HG03354 (cell line): ENCODE data around the gene MTHFSD.
"Not testable (repeated sequence)": the region's sequence is repeated elsewhere in the genome, so short reads cannot be mapped to it uniquely, and the experiment has no call there.

Source experiments
- ATAC-seq: cut with Tn5 transposase; IDR thresholded peaks from one replicate; pipeline ENCODE4 v1.9.1; 2021; ENCODE audit warnings: mild to moderate bottlenecking; ENCODE audit not compliant: unreplicated experiment, poor library complexity, severe bottlenecking

Gene MTHFSD

GRCh38 chr16:86554917-86555703, at the start of gene MTHFSD:
Gene MTHFSD, minus strand, starts transcription at chr16:86555235. Its CDS starts 51 bp downstream, at chr16:86555184.
- ATAC-seq: peak; percentile 91

- peak; percentile 82 for ATAC-seq
These were observed 49.6 kb upstream of the MTHFSD start for GRCh38 chr16:86604436-86605193.

GRCh38 chr16:86602521-86602920, 47.5 kb upstream of the MTHFSD start:
- ATAC-seq: no peak

GRCh38 chr16:86601356-86601755, 46.3 kb upstream of the MTHFSD start:
- no peak for ATAC-seq

- no peak for ATAC-seq
These were observed 43.9 kb upstream of the MTHFSD start for GRCh38 chr16:86598607-86599565.

- ATAC-seq: no peak
These were observed 43.0 kb upstream of the MTHFSD start for GRCh38 chr16:86597880-86598606.

GRCh38 chr16:86597126-86597879, 42.3 kb upstream of the MTHFSD start:
- no peak for ATAC-seq

GRCh38 chr16:86595983-86596605, 41.1 kb upstream of the MTHFSD start:
- no peak for ATAC-seq

- no peak for ATAC-seq
These were observed 39.7 kb upstream of the MTHFSD start for GRCh38 chr16:86594721-86595120.

GRCh38 chr16:86593913-86594620, 39.0 kb upstream of the MTHFSD start:
- no peak for ATAC-seq

- no peak for ATAC-seq
These were observed 36.2 kb upstream of the MTHFSD start for GRCh38 chr16:86591270-86591669.

GRCh38 chr16:86590501-86591144, 35.6 kb upstream of the MTHFSD start:
- no peak for ATAC-seq

- not testable (repeated sequence) for ATAC-seq
These were observed 32.9 kb upstream of the MTHFSD start for GRCh38 chr16:86587955-86588354.

GRCh38 chr16:86587487-86587886, 32.5 kb upstream of the MTHFSD start:
- ATAC-seq: no peak

- ATAC-seq: no peak
These were observed 31.0 kb upstream of the MTHFSD start for GRCh38 chr16:86585821-86586611.
